HG02970 (cell line): ENCODE data around the gene C8B.

Source experiments
- ATAC-seq: cut with Tn5 transposase; IDR thresholded peaks from one replicate; pipeline ENCODE4 v1.9.1; 2021; ENCODE audit warnings: mild to moderate bottlenecking, moderate library complexity, moderate number of reproducible peaks; ENCODE audit not compliant: unreplicated experiment, low FRiP score

Gene C8B

GRCh38 chr1:56908619-56909221 is 57.1 kb downstream of the C8B start:
- ATAC-seq: no peak

- no peak for ATAC-seq
Observed at GRCh38 chr1:56905667-56906066, 60.1 kb downstream of the C8B start.

GRCh38 chr1:56904663-56905397 is 61.0 kb downstream of the C8B start:
- ATAC-seq: no peak

GRCh38 chr1:56903778-56904177 is 62.0 kb downstream of the C8B start:
- ATAC-seq: no peak

- no peak for ATAC-seq
Observed at GRCh38 chr1:56901716-56902115, 64.1 kb downstream of the C8B start.

GRCh38 chr1:56898879-56899278 is 66.9 kb downstream of the C8B start:
- ATAC-seq: no peak

- ATAC-seq: no peak
Observed at GRCh38 chr1:56898005-56898373, 67.8 kb downstream of the C8B start.

- no peak for ATAC-seq
Observed at GRCh38 chr1:56897150-56898004, 68.4 kb downstream of the C8B start.

GRCh38 chr1:56894014-56894413 is 71.8 kb downstream of the C8B start:
- no peak for ATAC-seq

GRCh38 chr1:56890229-56890628 is 75.6 kb downstream of the C8B start:
- ATAC-seq: no peak

- no peak for ATAC-seq
Observed at GRCh38 chr1:56881417-56881816, 84.4 kb downstream of the C8B start.

- no peak for ATAC-seq
Observed at GRCh38 chr1:56880774-56881173, 85.0 kb downstream of the C8B start.
